ENCODE results near the gene DNAJC1. TPM values are rescaled to one million over a fixed set of nuclear protein-coding genes. Genes with fewer than 3 reads are reported as not detected.

Gene DNAJC1
- total RNA-seq, 1 donor from 2014 or later = 66.8 TPM

Other genes starting within 250 kb of the DNAJC1 start
- gene EBLN1, start 214.3 kb upstream of the DNAJC1 start, total RNA-seq = not detected in 2 replicates

Measured in astrocyte (in vitro differentiated cells and primary cell).